Activated CD8-positive, alpha-beta memory T cell treated with anti-CD3 and anti-CD28 coated beads for 24 hours (primary cell): ENCODE data around the gene ALOX15.
"Not testable (repeated sequence)": the region's sequence is repeated elsewhere in the genome, so short reads cannot be mapped to it uniquely, and the experiment has no call there.

Experiments used
- DNase-seq: peaks from one replicate; pipeline ENCODE4 v3.0.0-alpha.2; 2020

ALOX15 gene

GRCh38 chr17:4645642-4646041, 4.2 kb upstream of the ALOX15 start:
- no peak for DNase-seq

DNA sequence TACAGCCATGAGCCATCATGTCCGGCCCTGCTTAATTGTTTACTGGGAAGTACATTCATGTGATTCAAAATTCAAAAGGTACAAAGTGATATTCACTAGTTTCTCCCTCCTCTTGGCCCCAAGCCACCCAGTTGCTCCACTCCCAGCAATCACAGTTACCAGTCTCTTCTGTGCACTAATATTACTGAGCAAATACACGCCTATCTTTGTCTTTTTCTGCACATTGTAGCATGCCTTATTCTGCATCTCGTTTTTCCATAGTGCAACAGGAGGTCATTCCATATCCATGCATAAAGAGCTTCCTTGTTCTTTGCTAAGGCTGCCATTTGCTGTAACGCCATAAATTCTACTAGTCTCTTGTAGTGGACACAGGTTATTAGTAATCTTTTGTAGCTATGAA, 2.2 kb upstream of the ALOX15 start:
- DNase-seq, result no peak

- DNase-seq, result no peak
Measured at GRCh38 chr17:4642286-4642685, 808 bp upstream of the ALOX15 start.

- not testable (repeated sequence) for DNase-seq
Measured at GRCh38 chr17:4640569-4641188, 799 bp downstream of the ALOX15 start.

GRCh38 chr17:4639301-4640059, 2.0 kb downstream of the ALOX15 start:
- not testable (repeated sequence) for DNase-seq

GRCh38 chr17:4638766-4639165, 2.7 kb downstream of the ALOX15 start:
- DNase-seq, result not testable (repeated sequence)

- no peak for DNase-seq
Measured at GRCh38 chr17:4636474-4637100, 4.9 kb downstream of the ALOX15 start.

- no peak for DNase-seq
Measured at GRCh38 chr17:4635823-4636375, 5.6 kb downstream of the ALOX15 start.

GRCh38 chr17:4634976-4635375, 6.5 kb downstream of the ALOX15 start:
- DNase-seq, result no peak

- no peak for DNase-seq
Measured at GRCh38 chr17:4633643-4634042, 7.8 kb downstream of the ALOX15 start.

GRCh38 chr17:4632581-4632920, 8.9 kb downstream of the ALOX15 start:
- no peak for DNase-seq

GRCh38 chr17:4631836-4632580, 9.5 kb downstream of the ALOX15 start:
- DNase-seq, result no peak

DNA sequence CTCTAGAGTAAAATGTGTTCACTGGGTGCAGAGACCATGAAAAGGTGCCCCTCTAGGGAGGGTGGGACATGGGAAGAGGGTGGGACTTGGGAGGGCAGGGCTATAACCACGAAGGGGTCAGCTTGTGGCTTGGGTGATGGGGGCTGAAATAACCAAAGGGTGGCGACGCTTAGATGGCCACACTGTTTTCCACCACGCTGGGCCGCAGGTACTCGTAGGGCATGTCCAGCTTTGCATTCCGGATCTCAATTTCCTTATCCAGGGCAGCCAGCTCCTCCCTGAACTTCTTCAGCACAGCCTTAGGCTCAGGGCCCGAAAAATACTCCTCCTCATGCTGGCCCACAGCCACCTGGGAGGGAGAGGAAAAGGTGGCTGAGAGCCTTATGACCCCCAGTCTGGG, 10.0 kb downstream of the ALOX15 start:
- no peak for DNase-seq

DNA sequence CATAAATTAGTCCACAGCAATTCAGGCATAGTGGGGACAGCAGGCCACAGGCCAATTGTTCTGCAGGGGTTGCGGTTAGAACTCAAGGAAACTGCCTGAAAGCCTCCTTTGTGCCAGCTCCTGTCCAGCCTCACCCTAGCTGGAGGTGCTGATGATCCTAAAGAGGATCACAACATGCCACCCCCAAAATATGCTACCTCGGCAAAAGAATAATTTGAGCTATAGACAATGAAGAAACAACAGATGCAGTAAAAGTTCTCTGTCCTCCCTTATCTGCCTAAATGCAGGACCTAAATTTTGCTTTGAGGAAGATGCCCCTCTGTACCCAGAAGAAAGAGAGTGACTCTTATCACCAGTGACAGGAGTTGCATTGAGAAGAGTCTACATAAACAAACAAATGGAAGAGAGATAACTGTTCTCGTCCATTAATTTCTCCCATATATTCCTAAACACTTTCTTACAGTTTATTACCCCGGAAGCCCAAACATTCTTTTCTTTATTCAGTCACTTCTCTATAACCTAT, 14.7 kb downstream of the ALOX15 start:
- no peak for DNase-seq

GRCh38 chr17:4625181-4625617, 16.3 kb downstream of the ALOX15 start:
- no peak for DNase-seq

DNA sequence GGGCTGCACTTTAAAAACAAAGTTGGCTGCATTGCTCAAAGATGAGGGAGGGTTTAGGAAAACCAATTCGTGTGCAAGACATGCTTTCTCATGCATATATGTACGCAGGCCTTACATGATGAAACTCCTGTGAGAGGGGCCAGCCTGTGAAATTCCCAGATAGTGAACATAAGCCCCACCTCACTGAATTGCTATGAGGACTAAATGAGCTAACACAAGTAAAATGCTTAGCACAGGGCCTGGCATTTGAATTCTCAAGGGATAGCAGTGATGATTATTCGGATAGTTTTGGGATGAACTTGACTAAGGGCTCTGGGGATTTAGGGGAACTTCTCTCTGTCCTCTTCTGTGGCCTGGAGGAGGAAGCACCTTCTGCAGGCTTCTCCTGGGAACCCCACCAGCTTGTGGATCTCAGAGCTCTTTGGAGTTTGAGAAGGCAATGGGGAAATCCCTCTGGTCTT, 17.0 kb downstream of the ALOX15 start:
- DNase-seq, result not testable (repeated sequence)

DNA sequence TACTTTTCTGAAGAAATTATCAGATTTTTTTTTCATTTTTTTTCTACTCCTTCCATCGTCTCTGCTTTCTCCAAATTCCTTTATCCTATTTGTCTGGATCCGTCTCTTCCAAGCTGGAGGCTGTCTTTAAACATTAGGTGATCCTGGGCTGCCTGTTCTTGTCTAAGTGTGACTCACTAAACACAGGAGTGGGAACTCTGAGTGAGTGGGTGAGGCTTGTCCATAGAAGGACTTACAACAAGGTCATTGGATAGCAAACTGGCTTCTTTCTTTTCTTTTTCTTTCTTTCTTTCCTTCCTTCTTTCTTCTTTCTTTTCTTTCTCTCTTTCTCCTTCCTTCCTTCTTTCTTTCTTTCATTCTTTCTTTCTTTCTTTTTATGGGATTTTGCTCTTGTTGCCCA, 18.2 kb downstream of the ALOX15 start:
- no peak for DNase-seq

- no peak for DNase-seq
Measured at GRCh38 chr17:4622375-4622774, 19.1 kb downstream of the ALOX15 start.

DNA sequence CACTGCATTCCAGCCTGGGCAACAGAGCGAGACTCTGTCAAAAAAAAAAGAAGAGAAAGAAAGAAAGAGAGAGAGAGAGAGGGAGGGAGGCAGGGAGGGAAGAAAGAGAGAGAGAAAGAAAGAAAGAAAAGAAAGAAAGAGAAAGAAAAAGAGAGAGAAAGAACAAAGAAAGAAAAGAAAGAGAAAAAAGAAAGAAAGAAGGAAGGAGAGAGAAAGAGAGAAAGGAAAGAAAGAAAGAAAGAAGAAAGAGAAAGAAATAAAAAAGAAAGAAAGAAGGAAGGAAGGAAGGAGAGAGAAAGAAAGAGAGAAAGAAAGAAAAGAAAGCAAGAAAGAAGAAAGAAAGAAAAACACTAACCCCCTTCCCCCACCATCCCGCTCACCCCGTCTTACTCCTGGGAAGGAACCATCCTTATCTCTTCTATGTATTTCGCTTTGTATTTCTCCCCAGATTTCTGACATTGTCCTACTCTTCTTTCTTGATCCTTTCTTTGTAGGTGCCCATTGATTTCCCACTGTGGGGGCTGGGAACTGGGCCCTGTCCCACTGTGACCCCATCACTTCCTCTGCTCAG, 20.9 kb downstream of the ALOX15 start:
- no peak for DNase-seq

DNA sequence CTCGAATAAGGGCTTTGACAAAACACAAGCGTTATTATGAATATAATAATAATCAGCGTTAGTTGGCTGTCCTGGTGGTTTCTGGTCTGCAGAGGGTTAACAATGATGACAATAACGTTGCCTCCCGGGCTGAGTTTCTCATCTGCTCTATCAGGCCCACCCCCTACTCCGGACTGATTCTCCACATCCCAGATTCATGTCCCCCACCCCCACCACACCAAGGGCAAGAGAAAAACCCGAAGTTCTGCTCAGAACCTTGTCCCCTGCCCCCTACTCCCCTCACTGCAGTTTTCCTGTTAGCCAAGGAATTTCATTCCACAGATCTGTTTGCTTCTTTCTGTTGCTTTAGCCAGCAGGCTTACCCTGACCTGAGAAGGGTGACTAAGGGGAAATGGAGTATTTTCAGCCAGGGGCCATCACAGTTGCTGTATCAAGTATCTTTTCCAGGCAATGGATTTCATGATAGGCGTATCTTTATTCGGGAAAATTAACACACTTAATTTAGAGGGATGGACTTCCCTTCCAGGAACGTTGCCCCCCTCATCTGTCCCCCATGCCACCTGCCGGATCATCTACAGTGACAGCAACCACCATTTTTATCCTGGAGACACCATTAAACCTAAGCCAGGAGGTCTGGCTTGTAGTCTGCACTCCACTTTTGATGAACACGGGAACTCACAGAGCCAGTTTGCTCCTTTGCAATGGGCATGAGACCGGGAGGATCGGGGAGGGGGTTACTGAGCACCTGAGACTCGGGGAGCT, 23.7 kb downstream of the ALOX15 start:
- DNase-seq, result no peak

GRCh38 chr17:4617090-4617489, 24.4 kb downstream of the ALOX15 start:
- no peak for DNase-seq

DNA sequence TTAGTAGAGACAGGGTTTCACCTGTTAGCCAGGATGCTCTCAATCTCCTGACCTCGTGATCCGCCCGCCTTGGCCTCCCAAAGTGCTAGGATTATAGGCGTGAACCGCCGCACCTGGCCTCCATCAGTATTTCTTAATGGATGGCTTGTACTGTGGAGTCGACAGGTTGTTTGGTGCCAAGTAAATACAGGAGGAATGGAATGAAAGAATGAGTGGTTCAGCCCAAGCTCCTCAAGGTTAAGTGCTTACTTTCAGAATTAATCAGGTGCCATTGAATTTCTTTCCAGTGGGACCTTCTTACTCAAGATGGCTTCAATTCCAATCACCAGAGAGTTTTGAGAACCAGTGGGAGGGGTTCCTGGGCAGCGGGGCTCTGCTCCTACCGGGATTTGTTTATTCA, 25.0 kb downstream of the ALOX15 start:
- DNase-seq, result no peak
